GM18499 (cell line): ENCODE measurements around the gene KLHDC1.
"Not testable (repeated sequence)": the region's sequence is repeated elsewhere in the genome, so short reads cannot be mapped to it uniquely, and the experiment has no call there.

Experiments used
- ATAC-seq: cut with Tn5 transposase; IDR thresholded peaks from one replicate; pipeline ENCODE4 v1.9.1; 2021; ENCODE audit warnings: moderate number of reproducible peaks; ENCODE audit not compliant: insufficient read depth, unreplicated experiment

Gene KLHDC1, protein sequence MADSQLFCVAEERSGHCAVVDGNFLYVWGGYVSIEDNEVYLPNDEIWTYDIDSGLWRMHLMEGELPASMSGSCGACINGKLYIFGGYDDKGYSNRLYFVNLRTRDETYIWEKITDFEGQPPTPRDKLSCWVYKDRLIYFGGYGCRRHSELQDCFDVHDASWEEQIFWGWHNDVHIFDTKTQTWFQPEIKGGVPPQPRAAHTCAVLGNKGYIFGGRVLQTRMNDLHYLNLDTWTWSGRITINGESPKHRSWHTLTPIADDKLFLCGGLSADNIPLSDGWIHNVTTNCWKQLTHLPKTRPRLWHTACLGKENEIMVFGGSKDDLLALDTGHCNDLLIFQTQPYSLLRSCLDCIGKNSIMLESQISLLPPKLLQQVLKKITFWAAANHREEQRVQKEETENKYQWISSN

DNA sequence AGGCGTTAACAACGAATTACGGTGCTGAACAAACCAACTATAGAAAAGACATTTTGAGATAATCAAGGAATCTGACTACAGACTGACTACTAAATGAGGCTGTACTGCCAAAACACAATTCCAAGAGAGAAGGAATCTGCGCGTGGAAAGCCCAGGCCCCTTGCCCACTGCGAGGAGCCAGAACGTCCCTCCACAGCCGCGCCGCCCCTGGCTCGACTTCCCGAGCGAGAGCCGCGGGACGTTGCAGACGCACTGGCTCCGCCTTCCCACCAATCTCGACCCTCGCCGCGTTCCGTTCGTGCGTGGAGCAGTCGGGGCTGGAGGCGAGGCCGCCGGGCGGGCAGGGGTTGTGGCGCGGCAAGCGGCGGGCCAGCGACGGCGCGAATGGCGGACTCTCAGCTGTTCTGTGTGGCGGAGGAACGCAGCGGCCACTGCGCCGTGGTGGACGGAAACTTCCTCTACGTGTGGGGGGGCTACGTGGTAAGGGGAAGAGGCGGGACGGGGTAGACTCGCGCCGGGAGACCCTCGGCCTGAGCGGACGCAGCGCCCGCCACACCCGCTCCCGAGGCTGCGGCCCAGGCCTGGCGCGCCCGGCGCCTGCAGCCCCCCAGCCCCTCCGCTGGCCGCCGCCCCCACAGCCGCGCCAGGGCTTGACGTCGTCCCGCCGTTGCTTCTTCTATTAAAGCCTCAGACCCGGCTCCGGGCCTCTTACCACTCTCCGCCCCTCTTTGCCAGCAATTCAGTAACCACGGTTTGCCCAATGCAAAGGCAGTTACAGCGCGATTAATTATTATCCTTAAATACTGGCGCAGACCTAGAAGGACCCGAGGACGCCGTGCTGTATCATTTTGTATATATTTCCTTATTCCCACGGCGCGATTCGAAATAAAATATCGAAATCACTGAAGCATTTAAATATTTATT lies at the start of gene KLHDC1:
KLHDC1 (plus strand) TSS at position 310 of the 924 bp plus-strand sequence; CDS start at position 385, 75 bp downstream.
- peak; percentile 41 for ATAC-seq

DNA sequence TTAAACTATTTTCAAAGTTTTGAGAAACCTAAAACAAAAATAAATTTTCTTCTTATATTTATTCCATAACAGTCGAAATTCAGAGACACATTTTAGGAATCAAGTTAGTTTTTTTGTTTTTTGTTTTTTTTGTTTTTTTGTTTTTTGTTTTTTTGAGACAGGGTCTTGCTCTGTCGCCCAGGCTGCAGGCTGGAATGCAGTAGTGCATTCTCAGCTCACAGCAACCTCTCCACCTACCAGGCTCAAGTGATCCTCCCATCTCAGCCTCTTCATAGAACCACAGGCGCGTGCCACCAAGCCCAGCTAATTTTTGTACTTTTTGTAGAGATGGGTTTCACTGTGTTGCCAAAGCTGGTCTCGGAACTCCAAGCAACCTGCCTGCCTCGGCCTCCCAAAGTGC lies 39.4 kb upstream of the KLHDC1 start:
- no peak for ATAC-seq

DNA sequence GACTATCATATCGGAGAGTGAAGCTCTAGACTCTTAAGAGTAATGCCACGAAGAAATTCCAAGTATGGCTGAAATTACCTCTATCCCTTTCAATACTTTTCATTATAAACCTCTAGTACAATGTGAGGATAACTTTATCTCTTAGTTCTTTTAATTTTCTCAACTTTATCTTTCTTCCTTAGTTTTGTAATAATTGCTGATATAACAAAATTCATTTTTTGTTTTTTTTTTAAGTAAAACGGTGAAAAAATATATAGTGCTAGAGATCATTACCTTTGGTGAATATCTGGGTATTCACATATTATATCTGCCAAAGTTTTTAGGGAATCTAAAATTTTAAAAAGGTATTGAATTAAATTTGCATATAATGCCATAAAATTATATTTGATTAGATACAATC lies 38.4 kb upstream of the KLHDC1 start:
- no peak for ATAC-seq

DNA sequence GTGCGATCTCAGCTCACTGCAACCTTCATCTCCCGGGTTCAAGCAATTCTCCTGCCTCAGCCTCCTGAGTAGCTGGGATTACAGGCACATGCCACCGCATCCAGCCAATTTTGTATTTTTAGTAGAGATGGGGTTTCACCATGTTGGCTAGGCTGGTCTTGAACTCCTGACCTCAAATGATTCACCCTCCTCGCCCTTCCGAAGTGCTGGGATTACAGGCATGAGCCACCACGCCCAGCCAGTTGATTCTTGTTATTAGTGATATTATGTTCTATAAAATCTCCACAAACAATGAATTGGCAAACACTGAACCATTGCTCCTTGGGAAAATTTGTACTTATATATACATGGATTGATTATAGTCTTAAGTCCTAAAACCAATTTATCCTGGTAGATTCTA lies 35.4 kb upstream of the KLHDC1 start:
- ATAC-seq: not testable (repeated sequence)

DNA sequence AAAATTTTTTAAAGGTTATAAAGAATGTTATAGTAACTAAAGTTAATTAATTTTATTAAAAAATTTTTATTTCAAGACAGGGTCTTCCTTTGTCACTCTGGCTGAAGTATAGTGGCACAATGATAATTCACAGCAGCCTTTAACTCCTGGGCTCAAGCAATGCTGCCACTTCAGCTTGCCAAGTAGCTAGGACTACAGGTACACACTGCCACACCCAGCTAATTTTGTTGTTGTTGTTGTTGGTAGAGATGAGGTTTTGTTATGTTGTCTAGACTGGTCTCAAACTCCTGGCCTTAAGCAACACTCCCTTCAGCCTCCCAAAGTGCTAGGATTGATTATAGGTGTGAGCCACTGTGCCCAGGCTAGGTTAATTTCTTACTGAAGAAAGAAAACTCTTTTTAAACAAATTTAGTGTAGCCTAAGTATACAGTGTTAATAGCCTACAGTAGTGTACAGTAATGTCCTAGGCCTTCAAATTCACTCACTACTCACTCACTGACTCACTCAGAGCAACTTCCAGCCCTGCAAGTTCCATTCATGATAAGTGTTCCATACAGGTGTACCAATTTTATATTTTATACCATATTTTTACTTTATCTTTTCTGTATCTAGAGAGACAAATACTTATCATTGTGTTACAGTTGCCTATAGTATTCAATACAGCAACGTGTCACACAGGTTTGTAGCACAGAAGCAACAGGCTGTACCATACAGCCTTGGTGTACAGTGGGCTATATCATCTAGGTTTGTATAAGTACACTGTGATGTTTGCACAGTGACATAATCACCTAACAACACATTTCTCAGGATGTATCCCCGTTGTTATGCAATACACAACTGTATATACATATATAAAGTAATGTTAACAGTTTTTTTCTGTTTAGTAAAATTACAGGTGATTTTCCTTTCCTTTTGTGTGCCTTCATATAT lies 33.1 kb upstream of the KLHDC1 start:
- no peak for ATAC-seq

DNA sequence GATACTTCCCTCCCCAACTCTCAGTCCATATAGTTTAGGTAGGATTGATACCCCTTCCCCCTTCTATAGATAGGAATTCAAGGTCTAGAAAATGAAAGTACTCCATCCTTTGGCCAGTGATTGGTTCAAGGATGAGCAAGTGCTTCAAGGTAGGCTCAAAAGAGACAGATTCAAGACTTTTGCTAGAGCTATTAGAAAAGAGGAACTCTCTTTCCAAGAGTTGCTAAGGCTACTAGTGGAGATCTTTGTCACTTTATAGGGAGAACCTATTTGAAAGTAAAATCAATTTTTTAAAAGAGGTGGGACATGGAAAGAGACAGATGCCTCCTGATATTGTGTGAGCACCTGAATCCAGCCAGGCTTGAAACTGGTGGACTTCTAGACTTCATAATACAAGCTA lies 22.4 kb upstream of the KLHDC1 start:
- ATAC-seq: no peak

DNA sequence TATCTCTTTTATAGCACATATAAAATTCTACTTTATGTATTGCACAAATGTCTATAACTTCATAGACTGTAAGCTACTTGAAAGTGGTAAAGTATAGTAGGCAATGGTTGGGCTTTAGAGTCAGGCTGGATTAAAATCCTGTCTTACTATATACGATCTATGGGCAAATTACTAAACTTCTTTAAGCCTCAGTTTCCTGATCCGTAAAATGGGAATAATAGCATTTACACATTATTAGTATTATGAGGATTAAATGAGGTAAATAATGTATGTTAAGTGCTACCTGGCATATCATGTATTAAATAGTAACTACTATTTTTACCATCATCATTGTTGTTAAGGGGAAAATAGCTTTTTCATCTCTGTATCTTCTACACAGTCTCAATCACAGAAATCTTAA lies 19.3 kb upstream of the KLHDC1 start:
- ATAC-seq: no peak

DNA sequence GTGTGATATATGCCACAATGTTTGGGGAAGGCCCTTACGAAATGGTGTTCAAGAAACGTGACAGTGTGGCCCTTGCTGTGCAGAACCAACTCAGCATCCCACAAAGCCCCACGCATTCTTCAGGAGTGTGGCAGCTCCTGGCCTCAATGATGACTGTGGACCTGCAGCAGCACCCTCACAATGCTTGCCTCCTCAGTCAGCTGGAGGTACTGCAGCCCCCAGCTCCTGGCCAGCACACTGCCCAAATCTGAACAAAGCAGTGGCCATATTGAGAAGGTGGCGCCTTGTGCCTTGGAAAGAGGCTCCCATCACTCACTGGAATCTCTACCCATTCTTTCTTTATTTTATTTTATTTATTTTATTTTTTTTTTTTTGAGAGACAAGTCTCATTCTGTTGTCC lies 15.3 kb upstream of the KLHDC1 start:
- no peak for ATAC-seq

DNA sequence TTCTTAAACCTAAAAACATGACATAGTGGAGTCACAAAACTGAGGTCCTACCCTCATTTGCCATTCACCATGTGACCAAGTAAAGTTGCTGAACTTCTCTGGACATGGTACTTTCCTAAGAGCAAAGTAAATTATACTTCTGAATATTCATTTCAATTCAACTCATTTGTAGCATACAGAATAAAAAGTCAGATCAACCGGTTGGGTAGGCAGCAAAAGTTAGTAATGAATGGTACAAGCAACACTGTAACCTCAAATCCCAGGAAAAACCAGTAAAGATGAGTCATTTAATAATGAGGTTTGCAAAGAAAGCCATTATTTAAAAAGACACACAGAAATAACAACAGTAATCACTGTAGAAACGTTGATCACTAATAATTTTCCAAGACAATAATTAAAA lies 13.6 kb upstream of the KLHDC1 start:
- ATAC-seq: no peak

DNA sequence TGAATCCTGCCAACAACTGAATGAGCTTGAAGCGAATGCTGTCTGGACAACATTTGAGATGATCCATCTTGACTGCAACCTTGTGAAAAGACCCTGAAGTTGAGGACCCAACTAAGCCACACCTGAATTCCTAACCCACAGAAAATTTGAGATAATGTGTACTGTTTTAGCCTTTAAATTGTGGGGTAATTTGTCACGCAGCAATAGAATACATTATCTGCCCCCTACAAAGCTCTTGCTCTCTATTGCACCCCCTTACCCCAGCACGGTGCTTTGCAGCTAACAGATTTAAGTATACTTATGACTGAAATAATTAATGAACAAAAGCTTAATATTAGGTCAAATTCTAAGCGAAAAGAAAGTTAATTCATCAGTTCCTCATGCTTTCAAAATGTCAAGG lies 6.5 kb upstream of the KLHDC1 start:
- ATAC-seq: no peak

DNA sequence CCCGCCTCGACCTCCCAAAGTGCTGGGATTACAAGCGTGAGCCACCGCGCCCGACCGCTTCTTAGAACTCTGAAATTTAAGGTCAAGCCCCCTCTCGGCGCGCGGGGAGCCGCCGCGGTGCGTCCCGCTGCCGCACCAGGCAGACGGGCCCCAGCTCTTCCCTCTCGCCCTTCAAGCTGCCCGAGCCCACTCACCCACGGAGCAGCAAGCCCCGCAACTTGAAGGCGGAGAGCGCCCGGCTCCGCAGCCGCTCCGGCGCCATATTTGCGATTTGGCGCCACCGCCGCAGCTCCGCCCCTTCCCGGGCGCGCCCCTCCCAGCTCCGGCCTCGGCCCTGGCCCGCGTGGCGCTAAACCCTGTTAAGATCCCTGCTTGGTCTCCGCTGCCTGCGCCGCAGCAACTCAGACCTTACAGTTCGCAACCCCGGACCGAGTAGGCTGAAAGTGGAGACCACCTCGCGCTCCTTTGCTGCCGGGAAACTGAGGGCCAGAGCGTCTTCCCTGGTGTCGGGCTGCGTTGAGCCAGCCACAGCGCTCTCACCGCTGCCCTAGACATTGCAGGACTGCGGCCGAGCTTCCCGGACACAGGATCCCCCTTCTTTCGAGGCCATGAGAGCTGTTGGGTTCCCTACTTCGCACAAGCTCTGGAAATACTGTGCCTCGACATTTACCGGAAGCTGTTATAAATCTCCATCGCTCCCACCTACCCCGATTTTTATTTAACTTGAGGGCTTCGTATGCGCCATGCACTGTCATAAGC lies 4.8 kb upstream of the KLHDC1 start, which contains the start of gene POLE2:
POLE2 (minus strand) TSS at position 273 of the 759 bp plus-strand sequence; CDS start at position 262, 11 bp downstream.
- peak; percentile 41 for ATAC-seq

DNA sequence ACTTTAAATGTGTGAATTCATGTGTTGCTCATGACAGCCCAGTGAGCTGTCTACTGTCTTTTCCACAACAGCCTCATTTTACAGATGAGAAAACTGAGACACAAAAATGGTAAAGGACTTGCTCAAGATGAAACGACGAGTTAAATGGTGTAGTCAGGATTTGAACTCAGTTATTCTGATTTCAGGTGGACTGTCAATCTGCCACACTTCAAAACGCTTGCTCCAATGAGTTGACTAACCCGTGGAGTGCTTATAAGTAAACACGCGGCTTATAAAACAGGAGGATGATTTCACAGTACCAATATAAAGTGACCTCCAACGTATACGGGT lies 4.3 kb upstream of the KLHDC1 start:
- ATAC-seq: no peak

DNA sequence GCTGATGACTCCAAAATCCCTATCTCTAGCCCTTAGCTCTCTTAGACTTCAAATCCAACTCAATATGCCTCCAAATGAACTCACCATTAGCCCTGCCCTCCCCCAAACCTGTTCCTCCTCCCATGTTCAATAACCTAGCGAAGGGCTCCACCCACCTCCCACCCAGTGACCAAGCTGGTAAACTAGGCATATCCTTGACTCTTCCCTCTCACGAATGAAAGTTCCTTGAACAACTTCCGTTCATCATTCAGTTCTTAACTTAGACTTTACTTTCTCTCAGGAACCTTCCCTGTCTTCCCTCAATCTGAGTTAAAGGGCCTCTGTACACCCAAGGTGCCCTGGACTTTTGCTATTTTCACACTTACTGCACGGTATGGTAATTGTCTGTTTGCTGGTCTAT lies 1.9 kb upstream of the KLHDC1 start:
- ATAC-seq: no peak

DNA sequence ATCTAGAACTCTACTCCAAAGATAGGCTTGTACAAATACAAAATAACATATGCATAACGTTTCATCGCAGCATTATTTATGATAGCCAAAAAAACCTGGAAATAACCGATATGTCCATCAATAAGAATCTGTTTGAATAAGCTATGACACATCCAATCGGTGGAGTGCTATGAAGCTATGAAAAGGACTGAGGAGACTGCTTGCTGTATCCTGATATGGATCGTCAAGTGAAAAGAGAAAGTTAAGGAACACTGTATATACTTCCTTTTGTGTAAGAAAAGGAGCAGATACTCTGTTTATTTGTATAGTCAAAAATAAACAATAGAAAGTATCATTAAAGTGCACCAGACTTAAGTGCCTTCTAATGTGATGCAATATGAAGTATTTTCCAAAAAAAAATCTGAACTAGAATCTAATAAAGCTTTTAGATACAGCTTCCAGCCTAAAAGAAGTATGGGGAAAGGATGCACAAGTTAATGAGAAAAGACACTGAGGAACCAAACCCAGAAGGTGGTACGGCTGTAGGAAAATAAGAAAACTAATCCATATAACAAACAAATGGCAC lies 645 bp upstream of the KLHDC1 start:
- no peak for ATAC-seq

DNA sequence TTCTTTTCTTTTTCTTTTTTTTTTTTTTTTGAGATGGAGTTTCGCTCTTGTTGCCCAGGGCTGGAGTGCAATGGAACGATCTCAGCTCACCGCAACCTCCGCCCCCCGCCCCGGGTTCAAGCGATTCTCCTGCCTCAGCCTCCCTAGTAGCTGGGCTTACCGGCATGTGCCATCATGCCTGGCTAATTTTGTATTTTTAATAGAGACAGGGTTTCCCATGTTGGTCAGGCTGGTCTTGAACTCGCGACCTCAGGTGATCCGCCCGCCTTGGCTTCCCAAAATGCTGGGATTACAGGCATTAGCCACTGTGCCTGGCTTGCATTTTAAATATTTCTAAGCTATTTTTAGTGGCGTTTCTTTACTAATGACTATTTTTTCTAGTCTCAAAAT lies 810 bp downstream of the KLHDC1 start:
- not testable (repeated sequence) for ATAC-seq

DNA sequence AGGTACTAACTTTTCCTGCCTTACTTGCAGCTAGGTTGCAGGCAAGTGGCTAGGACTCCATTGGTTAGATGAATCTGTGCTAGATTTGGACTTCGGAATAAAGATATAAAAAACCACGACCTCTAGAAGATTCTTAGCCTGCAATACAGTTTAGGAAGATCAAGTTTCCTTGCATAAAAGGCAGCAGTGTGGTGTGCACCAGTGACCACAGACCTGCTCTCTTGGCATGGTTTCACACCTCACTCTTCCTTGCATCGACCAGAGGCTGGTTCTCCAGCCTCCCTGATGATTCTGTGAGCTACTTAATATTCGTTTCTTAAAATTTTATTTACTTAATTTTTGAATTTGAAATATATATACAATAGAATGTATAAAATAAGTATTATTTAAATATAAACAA lies 9.8 kb downstream of the KLHDC1 start:
- ATAC-seq: no peak

DNA sequence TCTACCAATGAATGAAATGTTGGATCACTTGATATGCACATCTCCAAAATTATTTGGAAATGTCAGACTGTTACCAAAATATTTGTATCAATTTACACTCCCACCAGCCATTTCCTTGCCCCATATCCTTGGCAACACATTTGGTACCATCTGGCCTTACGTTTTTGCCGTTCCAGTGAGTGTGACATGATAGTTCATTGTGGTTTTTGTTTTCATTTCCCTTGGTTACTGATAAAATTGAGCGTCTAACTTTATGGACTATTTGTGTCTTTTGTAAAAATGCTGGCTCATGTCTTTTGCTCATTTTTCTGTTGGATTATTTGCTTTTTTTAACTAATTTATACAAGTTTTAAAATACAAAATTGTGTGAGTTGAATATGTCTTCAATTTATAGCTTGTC lies 11.0 kb downstream of the KLHDC1 start:
- ATAC-seq: no peak

DNA sequence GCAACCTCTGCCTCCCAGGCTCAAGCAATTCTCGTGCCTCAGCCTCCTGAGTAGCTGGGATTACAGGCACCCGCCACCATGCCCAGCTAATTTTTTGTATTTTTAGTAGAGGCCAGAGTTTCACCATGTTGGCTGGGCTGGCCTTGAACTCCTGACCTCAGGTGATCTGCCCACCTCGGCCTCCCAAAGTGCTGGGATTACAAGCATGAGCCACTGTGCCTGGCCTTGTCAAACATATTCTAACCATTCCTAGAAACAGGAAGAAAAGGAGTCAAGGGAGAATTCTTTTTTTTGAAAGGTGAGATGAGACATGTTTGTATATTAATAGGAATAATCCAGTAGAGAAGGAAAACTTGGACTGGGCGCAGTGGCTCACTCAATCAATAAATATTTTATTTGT lies 11.6 kb downstream of the KLHDC1 start:
- not testable (repeated sequence) for ATAC-seq

DNA sequence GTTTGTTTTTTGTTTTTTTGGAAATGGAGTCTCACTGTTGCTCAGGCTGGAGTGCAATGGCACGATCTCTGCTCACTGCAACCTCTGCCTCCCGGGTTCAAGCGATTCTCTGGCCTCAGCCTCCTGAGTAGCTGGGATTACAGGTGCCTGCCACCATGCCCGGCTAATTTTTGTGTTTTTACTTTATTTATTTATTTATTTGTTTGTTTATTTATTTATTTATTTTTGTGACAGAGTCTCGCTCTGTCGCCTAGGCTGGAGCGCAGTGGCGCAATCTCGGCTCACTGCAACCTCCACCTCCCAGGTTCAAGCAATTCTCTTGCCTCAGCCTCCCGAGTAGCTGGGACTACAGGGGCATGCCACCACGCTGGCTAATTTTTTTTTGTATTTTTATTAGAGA lies 18.1 kb downstream of the KLHDC1 start:
- not testable (repeated sequence) for ATAC-seq
